Coronary artery (tissue), 2 donors: ENCODE measurements around the gene CNPPD1.

Source experiments
- DNase-seq: peaks from one replicate; pipeline ENCODE4 v3.0.0-alpha.2; 2017; ENCODE audit warnings: low spot score
- H3K27ac ChIP-seq, 2 donors: fragments of 200-600 bp; sonication (generic); one replicate each; pipeline ENCODE4 v1.5.1; 2016 to 2019
- H3K4me3 ChIP-seq: fragments of 200-600 bp; sonication (generic); 2 replicates; pipeline ENCODE4 v1.5.1; 2016; ENCODE audit warnings: mild to moderate bottlenecking, moderate library complexity
- TF ChIP-seq, protein P1 (sequence below): fragments of 200-600 bp; sonication (generic); IDR thresholded peaks from one replicate; pipeline ENCODE4 v1.5.1; 2019; ENCODE audit warnings: antibody characterized with exemption

Gene CNPPD1

DNA sequence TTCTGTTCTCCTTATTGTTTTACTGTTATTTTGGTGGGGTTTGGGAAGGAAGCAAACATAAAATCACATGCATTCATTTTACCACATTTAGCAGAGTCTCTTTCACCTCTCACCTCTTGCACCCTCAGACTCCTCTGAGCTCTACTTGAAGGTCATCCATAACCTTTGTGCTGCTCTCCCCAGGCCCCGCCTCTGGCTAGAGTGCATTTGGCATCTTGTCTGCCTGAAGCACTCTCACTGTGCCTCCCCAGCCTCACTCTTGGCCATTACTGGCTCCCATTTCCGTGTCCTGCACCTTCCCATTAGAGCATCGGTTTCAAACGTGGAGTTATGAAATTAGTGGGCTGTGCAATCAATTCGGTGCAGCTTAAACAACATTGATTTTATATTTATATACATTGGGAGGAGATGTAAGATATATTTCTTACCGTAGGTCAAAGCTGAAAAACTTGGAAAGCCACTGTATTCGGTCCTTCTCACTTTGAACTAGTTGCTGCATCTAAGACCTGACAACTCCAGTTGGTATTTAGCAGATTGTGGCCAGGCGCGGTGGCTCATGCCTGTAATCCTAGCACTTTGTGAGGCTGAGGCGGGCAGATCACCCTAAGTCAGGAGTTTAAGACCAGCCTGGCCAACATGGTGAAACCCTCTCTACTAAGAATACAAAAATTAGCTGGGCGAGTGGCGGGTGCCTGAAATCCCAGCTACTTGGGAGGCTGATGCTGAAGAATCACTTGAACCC, 22.9 kb upstream of the CNPPD1 start:
- no peak overlapping the region for H3K4me3 ChIP-seq
- DNase-seq: no peak
- TF ChIP-seq, protein P1, sequence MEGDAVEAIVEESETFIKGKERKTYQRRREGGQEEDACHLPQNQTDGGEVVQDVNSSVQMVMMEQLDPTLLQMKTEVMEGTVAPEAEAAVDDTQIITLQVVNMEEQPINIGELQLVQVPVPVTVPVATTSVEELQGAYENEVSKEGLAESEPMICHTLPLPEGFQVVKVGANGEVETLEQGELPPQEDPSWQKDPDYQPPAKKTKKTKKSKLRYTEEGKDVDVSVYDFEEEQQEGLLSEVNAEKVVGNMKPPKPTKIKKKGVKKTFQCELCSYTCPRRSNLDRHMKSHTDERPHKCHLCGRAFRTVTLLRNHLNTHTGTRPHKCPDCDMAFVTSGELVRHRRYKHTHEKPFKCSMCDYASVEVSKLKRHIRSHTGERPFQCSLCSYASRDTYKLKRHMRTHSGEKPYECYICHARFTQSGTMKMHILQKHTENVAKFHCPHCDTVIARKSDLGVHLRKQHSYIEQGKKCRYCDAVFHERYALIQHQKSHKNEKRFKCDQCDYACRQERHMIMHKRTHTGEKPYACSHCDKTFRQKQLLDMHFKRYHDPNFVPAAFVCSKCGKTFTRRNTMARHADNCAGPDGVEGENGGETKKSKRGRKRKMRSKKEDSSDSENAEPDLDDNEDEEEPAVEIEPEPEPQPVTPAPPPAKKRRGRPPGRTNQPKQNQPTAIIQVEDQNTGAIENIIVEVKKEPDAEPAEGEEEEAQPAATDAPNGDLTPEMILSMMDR: no peak
- no peak overlapping the region for H3K27ac ChIP-seq

DNA sequence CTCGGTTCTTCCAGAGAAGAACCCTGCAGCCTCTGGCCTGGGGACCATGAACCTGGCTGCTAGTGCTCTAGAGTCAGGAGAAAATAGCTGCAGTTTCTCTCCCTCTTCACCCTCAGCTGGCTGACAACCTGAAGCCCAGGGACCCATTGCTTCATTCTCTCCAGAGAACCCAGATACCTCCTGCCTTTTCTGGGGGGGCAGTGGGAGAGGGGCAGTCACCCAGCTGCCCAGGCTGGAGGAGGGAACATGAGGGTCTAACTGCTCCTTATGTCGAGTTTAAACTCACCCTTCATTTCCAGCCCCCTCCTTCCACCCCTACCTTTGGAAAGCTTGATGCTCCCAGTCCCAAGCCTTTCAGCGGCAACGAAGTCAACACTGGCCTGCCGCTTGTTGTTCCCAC, 22.2 kb upstream of the CNPPD1 start:
- no peak overlapping the region for H3K4me3 ChIP-seq
- TF ChIP-seq, protein P1: no peak
- H3K27ac ChIP-seq: no peak overlapping the region
- no peak for DNase-seq

DNA sequence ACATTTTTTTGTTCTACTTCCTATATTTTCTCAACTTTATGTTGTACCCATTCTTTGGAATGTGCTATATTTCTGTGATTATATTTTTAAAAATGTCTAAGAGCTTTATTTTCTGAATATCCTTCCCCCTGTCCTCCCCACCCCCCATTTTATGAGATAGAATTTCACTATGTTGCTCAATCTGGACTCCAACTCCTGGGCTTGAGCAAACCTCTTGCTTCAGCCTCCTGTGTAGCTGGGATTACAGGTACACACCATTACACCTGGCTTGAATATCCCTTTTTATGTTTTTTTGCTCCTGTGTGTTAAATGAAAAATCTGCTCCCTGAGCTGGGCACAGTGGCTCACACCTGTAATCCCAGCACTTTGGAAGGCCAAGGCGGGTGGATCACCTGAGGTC, 20.7 kb upstream of the CNPPD1 start:
- no peak for DNase-seq
- H3K4me3 ChIP-seq: no peak overlapping the region
- no peak overlapping the region for H3K27ac ChIP-seq
- TF ChIP-seq, protein P1: no peak

DNA sequence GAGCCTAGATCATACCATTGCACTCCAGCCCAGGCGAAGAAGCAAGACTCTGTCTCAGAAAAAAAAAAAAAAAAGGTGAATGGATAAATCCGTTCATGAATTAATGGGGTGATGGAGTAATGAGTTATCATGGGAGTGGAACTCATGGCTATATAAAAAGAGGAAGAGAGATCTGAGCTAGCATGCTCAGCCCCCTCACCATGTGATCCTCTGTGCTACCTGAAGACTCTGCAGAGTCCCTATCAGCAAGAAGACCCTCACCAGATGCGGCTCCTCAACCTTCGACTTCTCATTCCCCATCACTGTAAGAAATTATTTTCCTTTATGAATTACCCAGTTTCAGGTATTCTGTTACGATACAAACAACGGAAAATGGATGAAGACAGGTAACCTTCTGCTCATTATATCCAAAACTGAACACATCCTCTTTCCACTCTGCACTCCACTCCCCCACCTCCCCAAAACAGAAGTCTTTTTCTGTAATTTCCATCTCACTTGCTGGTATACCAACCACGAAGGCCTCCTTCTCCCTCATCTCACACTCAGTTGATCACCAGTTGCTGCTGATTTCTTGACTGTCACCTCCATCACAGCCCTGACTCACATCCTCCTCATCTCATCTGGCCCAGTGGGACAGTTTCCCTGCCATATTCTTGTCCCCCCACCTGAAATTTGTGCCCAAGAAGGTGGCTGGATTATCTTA, 10.2 kb upstream of the CNPPD1 start:
- H3K4me3 ChIP-seq: no peak overlapping the region
- H3K27ac ChIP-seq: no peak overlapping the region
- no peak for DNase-seq
- TF ChIP-seq, protein P1: no peak

- TF ChIP-seq, protein P1: no peak
- DNase-seq: no peak
- Histone ChIP-seq H3K27ac (no peak overlapping the region), H3K4me3 (no peak overlapping the region)
These were observed 7.4 kb upstream of the CNPPD1 start for GRCh38 chr2:219184121-219184520.

GRCh38 chr2:219183151-219183772, 6.5 kb upstream of the CNPPD1 start:
- TF ChIP-seq, protein P1: no peak
- DNase-seq: no peak
- H3K27ac ChIP-seq: no peak overlapping the region

More at GRCh38 chr2:219183151-219183772, 6.5 kb upstream of the CNPPD1 start:
- H3K4me3 ChIP-seq: no peak overlapping the region
